Pancreas (tissue), 10 donors: ENCODE results near the gene CARD9. TPM values are rescaled to one million over a fixed set of nuclear protein-coding genes. Genes with fewer than 3 reads are reported as not detected.

Experiments
- ATAC-seq, 4 donors: fragments of 200-7000 bp; cut with Tn5 transposase; one replicate each; pipeline versions ENCODE4 v1.8.0 to v1.9.1; 2020; ENCODE audit warnings: mild to moderate bottlenecking in 4 of 4, moderate library complexity in 4 of 4
- DNase-seq, 6 donors: peaks; one replicate each; pipeline ENCODE4 v3.0.0-alpha.2; 2020
- FAIRE-seq: peaks from 2 replicates; lab custom pipeline; 2012; peaks lifted over from hg19 to GRCh38; lab: Jason Lieb, UNC
- H3K27ac ChIP-seq, 4 donors: fragments of 200-600 bp; sonication (generic); 1 replicate in 3 of 4; 2 replicates in 1 of 4; pipeline versions ENCODE4 v1.5.0 to v1.8.0; 2020
- H3K27me3 ChIP-seq, 4 donors: fragments of 200-600 bp; one replicate each; pipeline ENCODE4 v1.8.0; 2021
- H3K36me3 ChIP-seq, 3 donors: fragments of 200-600 bp; sonication (generic) in 1 of 3; one replicate each; pipeline versions ENCODE4 v1.5.0 to v1.8.0; 2020 to 2021
- H3K4me1 ChIP-seq, 3 donors: fragments of 200-600 bp; one replicate each; pipeline ENCODE4 v1.8.0; 2021
- H3K4me3 ChIP-seq, 4 donors: fragments of 200-600 bp; sonication (generic) in 2 of 4; one replicate each; pipeline versions ENCODE4 v1.5.0 to v1.8.0; 2020 to 2021
- H3K9me3 ChIP-seq, 4 donors: fragments of 200-600 bp; one replicate each; pipeline ENCODE4 v1.8.0; 2021
- CTCF ChIP-seq, 4 donors: fragments of 200-600 bp; sonication (generic) in 3 of 4; IDR thresholded peaks; one replicate each; pipeline versions ENCODE4 v1.5.0 to v1.8.0; 2021; ENCODE audit warnings: antibody characterized with exemption in 4 of 4
- WGBS, 2 donors: extraction: QIAGEN DNeasy Blood & Tissue Kit; methylation state at CpG; one replicate each; pipeline ENCODE4 v1.1.7; 2013; 5-methylcytosine and 5-hydroxymethylcytosine counted together
- intact Hi-C, 3 donors: fragments of 100-400 bp; cut with DNase I; formaldehyde crosslinking; loops; one replicate each; pipeline versions ENCODE4 v1.11.1 to v1.14.2; 2022
- polyA plus RNA-seq, 2 donors: library from polyadenylated mRNA; stranded (reverse); fragments of 200-250 nt; gene quantifications; one replicate each; pipeline ENCODE4 v1.2.3, GENCODE V29; 2013
- total RNA-seq, 6 donors: library from RNA; stranded (reverse); fragmentation: NEBNext Ultra II Directional in 4 of 6; extraction: Animal tissue kit (Norgen Biotek cat#: 25700) in 4 of 6; gene quantifications; one replicate each; pipeline versions ENCODE4 v1.2.1 to v1.2.4, GENCODE V29; 2021 to 2023
- donor health status: healthy with polysubstance abuse.
- donor health status: DM: no; HTN: no; CAD: no; lungs with moderate emphysema.
- donor health status: DM: no; HTN: no; CAD: no.
- donor health status: control.
- donor health status: control.
- donor health status: Bipolar disorder and iron deficiency.
- donor health status: DM: yes; HTN: yes; CAD: no.
- donor health status: DM: no; HTN: no; CAD: no.
- donor health status: DM: no; HTN: no; CAD: no.
- donor health status: DM: yes; HTN: yes; CAD: no.

CARD9 gene
- total and polyA plus RNA-seq, 8 donors: 0.23 to 5.1 (median 1.1) TPM

- ATAC-seq (no peak), FAIRE-seq (no peak), DNase-seq (peak in 1 of 6 donors; percentile 41)
- intact Hi-C loops: loop anchor here in 1 of 3 donors (5.0 kb wide), 1 partner anchor 230 kb away; no protein-coding TSS in a partner anchor
- Histone ChIP-seq H3K27me3 (no peaks in the 10 kb centered on the region), H3K4me1 (peaks cover 0 to 11% (median 7%) of the 10 kb centered on the region in 3 donors), H3K36me3 (peaks cover 0 to 18% (median 4%) of the 10 kb centered on the region in 3 donors), H3K27ac (no peak overlapping the region), H3K4me3 (no peak overlapping the region), H3K9me3 (no peaks in the 10 kb centered on the region)
- no peak for TF ChIP-seq CTCF (IDR thresholded peaks at IDR 0.05)
- 45 to 49% methylated on average over 13 of the region's 13 CpGs for WGBS, 2 donors
Observed at GRCh38 chr9:136402067-136402466, 28.6 kb upstream of the CARD9 start.

- Histone ChIP-seq H3K9me3 (no peaks in the 10 kb centered on the region), H3K4me3 (no peak overlapping the region), H3K27ac (no peak overlapping the region), H3K36me3 (peaks cover 0 to 11% (median 4%) of the 10 kb centered on the region in 3 donors), H3K4me1 (peaks cover 0 to 11% (median 7%) of the 10 kb centered on the region in 3 donors), H3K27me3 (no peaks in the 10 kb centered on the region)
- FAIRE-seq: no peak
- intact Hi-C loops: loop anchor here in 1 of 3 donors (5.0 kb wide), 1 partner anchor 231 kb away; no protein-coding TSS in a partner anchor
- ATAC-seq: no peak
- TF ChIP-seq CTCF (IDR thresholded peaks at IDR 0.05): no peak
- DNase-seq: peak in 2 of 6 donors; percentile 48 to 66
- WGBS, 2 donors: 78 to 87% methylated on average over 18 of the region's 18 CpGs
Observed at GRCh38 chr9:136401173-136401922, 27.9 kb upstream of the CARD9 start.

- TF ChIP-seq CTCF (IDR thresholded peaks at IDR 0.05): peak; percentile 88 to 98 (median 94)
- no peak for FAIRE-seq
Observed at GRCh38 chr9:136400038-136400834, 26.8 kb upstream of the CARD9 start, which contains the start of gene SNAPC4. SNAPC4 (minus strand) TSS chr9:136400170; CDS start chr9:136398428, 1,742 bp downstream.

GRCh38 chr9:136399176-136400037, 25.9 kb upstream of the CARD9 start:
- Histone ChIP-seq H3K4me1 (peaks cover 0 to 11% (median 7%) of the 10 kb centered on the region in 3 donors), H3K27ac (no peak overlapping the region), H3K36me3 (peaks cover 0 to 23% (median 14%) of the 10 kb centered on the region in 3 donors), H3K4me3 (peak overlapping the region; percentile 89 to 99 (median 95)), H3K9me3 (no peaks in the 10 kb centered on the region), H3K27me3 (no peaks in the 10 kb centered on the region)
- 1% methylated on average over 64 to 67 of the region's 67 CpGs for WGBS, 2 donors
- intact Hi-C loops: loop anchor here in 1 of 3 donors (5.0 kb wide), 1 partner anchor 233 kb away; no protein-coding TSS in a partner anchor
- peak; percentile 14 to 40 (median 22) for ATAC-seq
- no peak for TF ChIP-seq CTCF (IDR thresholded peaks at IDR 0.05)
- FAIRE-seq: no peak
- peak in 4 of 6 donors; percentile 35 to 82 (median 58) for DNase-seq

More at GRCh38 chr9:136400038-136400834, 26.8 kb upstream of the CARD9 start, which contains the start of gene SNAPC4:
- peaks cover 0 to 14% (median 8%) of the 10 kb centered on the region in 3 donors for H3K36me3 ChIP-seq
- no peaks in the 10 kb centered on the region for H3K27me3 ChIP-seq
- peak within 1 kb of the TSS; percentile 89 to 99 (median 95) for H3K4me3 ChIP-seq
- DNase-seq (peak; percentile 75 to 97 (median 91)), ATAC-seq (peak; percentile 95 to 98 (median 96))
- H3K4me1 ChIP-seq: peaks cover 0 to 11% (median 7%) of the 10 kb centered on the region in 3 donors
- no peak within 1 kb of the TSS for H3K27ac ChIP-seq
- intact Hi-C loops: loop anchor here in 1 of 3 donors (5.0 kb wide), 1 partner anchor 232 kb away; no protein-coding TSS in a partner anchor
- H3K9me3 ChIP-seq: no peaks in the 10 kb centered on the region
- 4 to 5% methylated on average over 58 to 71 of the region's 71 CpGs for WGBS, 2 donors
